Prostate gland (tissue), 2 donors: ENCODE data around the gene FOXJ3. TPM values are rescaled to one million over a fixed set of nuclear protein-coding genes. Genes with fewer than 3 reads are reported as not detected.

Experiments
- DNase-seq: peaks from one replicate; pipeline ENCODE4 v3.0.0-alpha.2; 2019; ENCODE audit warnings: low spot score
- H3K27ac ChIP-seq, 2 donors: fragments of 200-600 bp; sonication (generic); 2 replicates each; pipeline ENCODE4 v1.5.1; 2017 to 2019
- H3K27me3 ChIP-seq: fragments of 200-600 bp; sonication (generic); replicated peaks from 2 replicates; pipeline ENCODE4 v1.5.1; 2019; ENCODE audit not compliant: insufficient read depth
- H3K36me3 ChIP-seq, 2 donors: fragments of 200-600 bp; sonication (generic); 1 replicate in 1 of 2; 2 replicates in 1 of 2; pipeline versions ENCODE4 v1.5.1 to v1.8.1; 2017 to 2019
- H3K4me1 ChIP-seq: fragments of 200-600 bp; sonication (generic); replicated peaks from 2 replicates; pipeline ENCODE4 v1.5.1; 2019
- H3K4me3 ChIP-seq, 2 donors: fragments of 200-600 bp; sonication (generic); 2 replicates each; pipeline ENCODE4 v1.5.1; 2017 to 2019
- H3K9me3 ChIP-seq: fragments of 200-600 bp; sonication (generic); 2 replicates; pipeline ENCODE4 v1.5.1; 2017
- CTCF ChIP-seq, 4 experiments: fragments of 200-600 bp in 2 of 4; fragments of 450-650 bp in 2 of 4; sonication (generic) in 2 of 4; IDR thresholded peaks; 1 replicate in 3 of 4; 2 replicates in 1 of 4; pipeline ENCODE4 v1.5.1; 2016 to 2019; ENCODE audit warnings: antibody characterized with exemption in 4 of 4, mild to moderate bottlenecking in 2 of 4, moderate library complexity in 2 of 4
- POLR2A ChIP-seq: fragments of 450-650 bp; IDR thresholded peaks from one replicate; pipeline ENCODE4 v1.6.1; 2016; ENCODE audit warnings: antibody characterized with exemption, mild to moderate bottlenecking
- POLR2AphosphoS5 ChIP-seq: sonication (generic); formaldehyde crosslinking; IDR thresholded peaks from one replicate; pipeline ENCODE4 v1.6.1; 2017; ENCODE audit warnings: antibody characterized with exemption
- WGBS: methylation state at CpG from one replicate; pipeline ENCODE4 v1.1.5; 2018; 5-methylcytosine and 5-hydroxymethylcytosine counted together
- intact Hi-C: fragments of 100-400 bp; cut with DNase I; formaldehyde crosslinking; loops from one replicate; pipeline ENCODE4 v1.14.2; 2022
- total RNA-seq, 2 donors: library from RNA; depleted of rRNA; stranded (reverse); fragments of >200 nt; gene quantifications; one replicate each; pipeline ENCODE4 v1.1.0, GENCODE V29; 2016

FOXJ3 gene
- total RNA-seq, 2 donors from 2014 or later, result 54.1 to 58.5 TPM

- TF ChIP-seq CTCF (IDR thresholded peaks at IDR 0.05), result no peak
- TF ChIP-seq POLR2A, result no peak
- no peak for TF ChIP-seq POLR2AphosphoS5
- H3K9me3 ChIP-seq, result no peaks in the 10 kb centered on the region
- H3K27me3 ChIP-seq, result no peaks in the 10 kb centered on the region
- no peak for DNase-seq
- 35% methylated on average over 6 of the region's 6 CpGs for WGBS
- H3K4me3 ChIP-seq, result no peak overlapping the region
- H3K36me3 ChIP-seq, result no peaks in the 10 kb centered on the region
- no peak overlapping the region for H3K27ac ChIP-seq
- intact Hi-C loops, result loop anchor here (5.0 kb wide), 1 partner anchor 137 kb away; the partner anchor contains the start of genes PPCS and ZMYND12
- peaks cover 17% of the 10 kb centered on the region for H3K4me1 ChIP-seq
Measured at GRCh38 chr1:42319871-42320484, 15.1 kb downstream of the FOXJ3 start.

- WGBS, result 38% methylated on average over 4 of the region's 4 CpGs
- TF ChIP-seq POLR2A (no peak), CTCF (IDR thresholded peaks at IDR 0.05) (no peak), POLR2AphosphoS5 (no peak)
- DNase-seq, result no peak
- Histone ChIP-seq H3K27ac (no peak overlapping the region), H3K4me3 (no peak overlapping the region), H3K9me3 (no peaks in the 10 kb centered on the region), H3K36me3 (no peaks in the 10 kb centered on the region), H3K27me3 (no peaks in the 10 kb centered on the region), H3K4me1 (peaks cover 24% of the 10 kb centered on the region)
- intact Hi-C loops, result no loop called here
Measured at GRCh38 chr1:42319128-42319851, 15.7 kb downstream of the FOXJ3 start.

GRCh38 chr1:42318601-42319000 lies 16.4 kb downstream of the FOXJ3 start:
- Histone ChIP-seq H3K9me3 (no peaks in the 10 kb centered on the region), H3K27ac (no peak overlapping the region), H3K27me3 (no peaks in the 10 kb centered on the region), H3K4me3 (no peak overlapping the region), H3K4me1 (peaks cover 24% of the 10 kb centered on the region), H3K36me3 (no peaks in the 10 kb centered on the region)
- WGBS, result 93% methylated on average over 4 of the region's 4 CpGs
- TF ChIP-seq POLR2AphosphoS5 (no peak), CTCF (IDR thresholded peaks at IDR 0.05) (no peak), POLR2A (no peak)
- DNase-seq, result no peak
- intact Hi-C loops, result no loop called here

GRCh38 chr1:42317308-42317707 lies 17.7 kb downstream of the FOXJ3 start:
- no peaks in the 10 kb centered on the region for H3K36me3 ChIP-seq
- H3K27ac ChIP-seq, result no peak overlapping the region
- 89% methylated on average over 1 of the region's 1 CpG for WGBS
- no peak for DNase-seq
- no peaks in the 10 kb centered on the region for H3K9me3 ChIP-seq
- peaks cover 24% of the 10 kb centered on the region for H3K4me1 ChIP-seq
- no peak overlapping the region for H3K4me3 ChIP-seq
- intact Hi-C loops, result no loop called here
- no peaks in the 10 kb centered on the region for H3K27me3 ChIP-seq
- TF ChIP-seq CTCF (IDR thresholded peaks at IDR 0.05) (no peak), POLR2A (no peak), POLR2AphosphoS5 (no peak)

GRCh38 chr1:42316292-42316691 lies 18.7 kb downstream of the FOXJ3 start:
- H3K4me1 ChIP-seq, result peaks cover 24% of the 10 kb centered on the region
- no peak for DNase-seq
- intact Hi-C loops, result no loop called here
- no peaks in the 10 kb centered on the region for H3K36me3 ChIP-seq
- TF ChIP-seq POLR2A (no peak), POLR2AphosphoS5 (no peak), CTCF (IDR thresholded peaks at IDR 0.05) (no peak)
- WGBS, result 90% methylated on average over 2 of the region's 2 CpGs
- no peak overlapping the region for H3K27ac ChIP-seq
- H3K27me3 ChIP-seq, result no peaks in the 10 kb centered on the region
- H3K9me3 ChIP-seq, result no peaks in the 10 kb centered on the region
- H3K4me3 ChIP-seq, result no peak overlapping the region
